GM12878 (cell line): ENCODE data around the gene FZR1. TPM values are rescaled to one million over a fixed set of nuclear protein-coding genes. Genes with fewer than 3 reads are reported as not detected.

Experiments
- BMI1 ChIP-seq: fragments of 450-650 bp; IDR thresholded peaks from 2 replicates; pipeline ENCODE4 v1.6.1; 2016; ENCODE audit warnings: mild to moderate bottlenecking, moderate library complexity, borderline replicate concordance
- CEBPB ChIP-seq, 2 experiments: fragments of 150-350 bp in 1 of 2; IDR thresholded peaks; 2 replicates each; pipeline ENCODE4 v1.6.1; 2012 to 2014; ENCODE audit warnings: low read depth in 2 of 2, low read length in 2 of 2, borderline replicate concordance in 1 of 2, inconsistent platforms in 1 of 2
- CHD4 ChIP-seq: fragments of 200-600 bp; sonication (generic); IDR thresholded peaks from 2 replicates; pipeline ENCODE4 v1.6.1; 2016; ENCODE audit warnings: mild to moderate bottlenecking
- DPF2 ChIP-seq: fragments of 450-650 bp; IDR thresholded peaks from 2 replicates; pipeline ENCODE4 v1.6.1; 2017; ENCODE audit warnings: mild to moderate bottlenecking
- E2F4 ChIP-seq: IDR thresholded peaks from 2 replicates; pipeline ENCODE4 v1.6.1; 2012; ENCODE audit warnings: low read depth, low read length, improper control_type of control experiment
- E4F1 ChIP-seq: fragments of 450-650 bp; IDR thresholded peaks from 2 replicates; pipeline ENCODE4 v1.6.1; 2018; ENCODE audit warnings: borderline replicate concordance, mild to moderate bottlenecking; ENCODE audit not compliant: partially characterized antibody
- EED ChIP-seq: sonication (generic); IDR thresholded peaks from 2 replicates; pipeline ENCODE4 v1.6.1; 2016; ENCODE audit warnings: antibody characterized with exemption, low read depth
- EP300 ChIP-seq, 2 experiments: fragments of 150-350 bp in 1 of 2; IDR thresholded peaks; 2 replicates each; pipeline ENCODE4 v1.6.1; 2011 to 2012; ENCODE audit warnings: low read depth in 2 of 2, low read length in 2 of 2, borderline replicate concordance in 1 of 2, improper control_type of control experiment in 1 of 2, inconsistent platforms in 1 of 2; ENCODE audit not compliant: control insufficient read depth in 1 of 2
- GATAD2B ChIP-seq: fragments of 450-650 bp; conservative IDR thresholded peaks from 2 replicates; pipeline ENCODE4 v1.6.1; 2017; ENCODE audit warnings: low read depth, mild to moderate bottlenecking, moderate library complexity
- HDAC6 ChIP-seq: fragments of 200-600 bp; sonication (generic); IDR thresholded peaks from one replicate; pipeline ENCODE4 v1.8.0; 2017; ENCODE audit warnings: antibody characterized with exemption; ENCODE audit not compliant: unreplicated experiment
- KLF5 ChIP-seq: fragments of 450-650 bp; IDR thresholded peaks from 2 replicates; pipeline ENCODE4 v1.6.1; 2014; ENCODE audit warnings: mild to moderate bottlenecking; ENCODE audit not compliant: partially characterized antibody
- MEF2B ChIP-seq: fragments of 450-650 bp; IDR thresholded peaks from 2 replicates; pipeline ENCODE4 v1.6.1; 2018; ENCODE audit warnings: mild to moderate bottlenecking, moderate library complexity; ENCODE audit not compliant: partially characterized antibody, poor library complexity, severe bottlenecking
- MLLT1 ChIP-seq: fragments of 450-650 bp; IDR thresholded peaks from 2 replicates; pipeline ENCODE4 v1.6.1; 2016; ENCODE audit warnings: mild to moderate bottlenecking
- MXI1 ChIP-seq: fragments of 150-350 bp; IDR thresholded peaks from 2 replicates; pipeline ENCODE4 v1.6.1; 2011; ENCODE audit warnings: low read depth, mild to moderate bottlenecking, inconsistent platforms, low read length, improper control_type of control experiment
- NFXL1 ChIP-seq: fragments of 450-650 bp; IDR thresholded peaks from 2 replicates; pipeline ENCODE4 v1.6.1; 2017; ENCODE audit warnings: antibody characterized with exemption, mild to moderate bottlenecking, borderline replicate concordance
- RELA ChIP-seq: fragments of 450-650 bp; IDR thresholded peaks from 2 replicates; pipeline ENCODE4 v1.8.0; 2014; ENCODE audit warnings: borderline replicate concordance; ENCODE audit not compliant: partially characterized antibody
- SREBF2 ChIP-seq: IDR thresholded peaks from 2 replicates; pipeline ENCODE4 v1.6.1; 2012; ENCODE audit warnings: mild to moderate bottlenecking, low read length
- TCF3 ChIP-seq: IDR thresholded peaks from 2 replicates; pipeline ENCODE4 v1.6.1; 2012; ENCODE audit warnings: low read depth, mild to moderate bottlenecking, low read length, borderline replicate concordance; ENCODE audit not compliant: insufficient read depth
- USF1 ChIP-seq: IDR thresholded peaks from 2 replicates; pipeline ENCODE4 v1.6.1; 2011; ENCODE audit warnings: borderline replicate concordance, low read depth, mild to moderate bottlenecking, moderate library complexity, mixed read lengths, low read length; ENCODE audit not compliant: insufficient read depth; ENCODE audit errors: extremely low read length
- ZSCAN29 ChIP-seq: fragments of 450-650 bp; IDR thresholded peaks from 2 replicates; pipeline ENCODE4 v1.6.1; 2017; ENCODE audit warnings: mild to moderate bottlenecking, moderate library complexity
- polyA plus RNA-seq, 11 experiments: library from polyadenylated mRNA; depleted of rRNA in 4 of 11; unstranded in 6 of 11; stranded (reverse) in 5 of 11; fragments of >200 nt; fragmentation: Nextera tagmentation in 4 of 11; fragmentation: Illumina TruSeq in 1 of 11; extraction: Ambion mirVana in 4 of 11; extraction: Trizol in 1 of 11; gene quantifications; 1 replicate in 1 of 11; 2 replicates in 10 of 11; pipeline versions ENCODE4 v1.2.1 to v1.2.3, GENCODE V29; 2011 to 2016; ENCODE audit warnings: inconsistent platforms in 2 of 11, missing spikeins in 2 of 11, low read depth in 1 of 11
- total RNA-seq, 4 experiments: library from RNA; depleted of rRNA in 3 of 4; stranded (reverse); fragments of >200 nt in 3 of 4; fragmentation: Illumina TruSeq in 1 of 4; extraction: Trizol in 1 of 4; gene quantifications; 2 replicates each; pipeline versions ENCODE4 v1.2.1 to v1.2.3, GENCODE V29; 2013 to 2021
- TF ChIP-seq, protein P1 (sequence below): fragments of 150-350 bp; IDR thresholded peaks from 2 replicates; pipeline ENCODE4 v1.6.1; 2014; ENCODE audit warnings: mild to moderate bottlenecking, low read depth, low read length
- TF ChIP-seq, protein P2 (sequence below): IDR thresholded peaks from 2 replicates; pipeline ENCODE4 v1.6.1; 2012; ENCODE audit warnings: low read depth, low read length, improper control_type of control experiment

Gene FZR1
- total and polyA plus RNA-seq, 10 of the 15 experiments (the other 5 are each of a cell fraction or from before 2014, with no cell fraction given): 0.11 to 44.2 (median 29.3) TPM

- TF ChIP-seq HDAC6: no peak
- TF ChIP-seq KLF5: no peak
- no peak for TF ChIP-seq CHD4
- peak; percentile 52 for TF ChIP-seq E4F1
- TF ChIP-seq MLLT1: no peak
- TF ChIP-seq EED: no peak
- no peak for TF ChIP-seq SREBF2
- TF ChIP-seq TCF3: no peak
- TF ChIP-seq ZSCAN29: no peak
- no peak for TF ChIP-seq NFXL1
- no peak for TF ChIP-seq DPF2
- no peak for TF ChIP-seq GATAD2B
- no peak for TF ChIP-seq EP300 (IDR thresholded peaks at IDR 0.05; ENCODE audit: borderline replicate concordance in 1 of 2, control insufficient read depth in 1 of 2, low read depth in 2 of 2, low read length in 2 of 2)
- peak; percentile 52 for TF ChIP-seq MEF2B
- TF ChIP-seq BMI1: peak; percentile 98
- TF ChIP-seq E2F4: no peak
- no peak for TF ChIP-seq USF1
- TF ChIP-seq MXI1: peak; percentile 78
- TF ChIP-seq, protein P1, sequence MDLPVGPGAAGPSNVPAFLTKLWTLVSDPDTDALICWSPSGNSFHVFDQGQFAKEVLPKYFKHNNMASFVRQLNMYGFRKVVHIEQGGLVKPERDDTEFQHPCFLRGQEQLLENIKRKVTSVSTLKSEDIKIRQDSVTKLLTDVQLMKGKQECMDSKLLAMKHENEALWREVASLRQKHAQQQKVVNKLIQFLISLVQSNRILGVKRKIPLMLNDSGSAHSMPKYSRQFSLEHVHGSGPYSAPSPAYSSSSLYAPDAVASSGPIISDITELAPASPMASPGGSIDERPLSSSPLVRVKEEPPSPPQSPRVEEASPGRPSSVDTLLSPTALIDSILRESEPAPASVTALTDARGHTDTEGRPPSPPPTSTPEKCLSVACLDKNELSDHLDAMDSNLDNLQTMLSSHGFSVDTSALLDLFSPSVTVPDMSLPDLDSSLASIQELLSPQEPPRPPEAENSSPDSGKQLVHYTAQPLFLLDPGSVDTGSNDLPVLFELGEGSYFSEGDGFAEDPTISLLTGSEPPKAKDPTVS: no peak
- no peak for TF ChIP-seq RELA
- no peak for TF ChIP-seq CEBPB (IDR thresholded peaks at IDR 0.05; ENCODE audit: borderline replicate concordance in 1 of 2, low read depth in 2 of 2, low read length in 2 of 2)
- TF ChIP-seq, protein P2, sequence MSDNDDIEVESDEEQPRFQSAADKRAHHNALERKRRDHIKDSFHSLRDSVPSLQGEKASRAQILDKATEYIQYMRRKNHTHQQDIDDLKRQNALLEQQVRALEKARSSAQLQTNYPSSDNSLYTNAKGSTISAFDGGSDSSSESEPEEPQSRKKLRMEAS: no peak
Observed at GRCh38 chr19:3572132-3572854, 66.2 kb downstream of the FZR1 start (continued).
